HepG2 (cell line): ENCODE data around the gene KCNC2. TPM values are rescaled to one million over a fixed set of nuclear protein-coding genes. Genes with fewer than 3 reads are reported as not detected.

Source experiments
- ATAC-seq: fragments of 200-7000 bp; cut with Tn5 transposase; 3 replicates; pipeline ENCODE4 v1.9.1; 2020; ENCODE audit warnings: mild to moderate bottlenecking, moderate library complexity
- BruUV-seq: library from RNA; stranded (reverse); fragments of 400-500 nt; replicated peaks from 2 replicates; lab custom pipeline; 2021; lab: Mats Ljungman, UMichigan
- CTCF ChIA-PET: fragments of 300-600 bp; formaldehyde crosslinking; extraction: SDS; loops from one replicate; lab custom pipeline; 2021; ENCODE audit warnings: low total read pairs, inconsistent platforms, low intra/inter-chr PET ratio; lab: Yijun Ruan, JAX
- POLR2A ChIA-PET: fragments of 350-600 bp; sonication (Branson Sonifier 250); formaldehyde crosslinking; loops from one replicate; lab custom pipeline; 2020; ENCODE audit warnings: antibody characterized with exemption, inconsistent platforms; lab: Yijun Ruan, JAX
- DNase-seq: peaks from one replicate; pipeline ENCODE4 v3.0.0-alpha.2; 2015; ENCODE audit warnings: low spot score
- FAIRE-seq: peaks from 3 replicates; lab custom pipeline; 2011; peaks lifted over from hg19 to GRCh38; lab: Jason Lieb, UNC
- H2AFZ ChIP-seq: one replicate; pipeline ENCODE4 v1.6.1; 2011; ENCODE audit warnings: low read length, inconsistent platforms
- H3K27ac ChIP-seq: fragments of 300-600 bp; 3 replicates; pipeline ENCODE4 v1.8.0; 2011; ENCODE audit warnings: mixed run types, mild to moderate bottlenecking, mixed read lengths, low read length, inconsistent platforms; ENCODE audit not compliant: insufficient read depth; ENCODE audit errors: extremely low read length
- H3K27me3 ChIP-seq, 2 experiments: fragments of 200-600 bp in 1 of 2; 2 replicates in 1 of 2; 3 replicates in 1 of 2; pipeline versions ENCODE4 v1.6.0 to v1.8.0; 2011; ENCODE audit warnings: low read length in 2 of 2, mild to moderate bottlenecking in 2 of 2, moderate library complexity in 2 of 2, inconsistent platforms in 1 of 2; ENCODE audit not compliant: insufficient read depth in 2 of 2, control insufficient read depth in 1 of 2
- H3K36me3 ChIP-seq, 2 experiments: fragments of 200-600 bp in 1 of 2; replicated peaks in 1 of 2; 2 replicates in 1 of 2; 3 replicates in 1 of 2; pipeline versions ENCODE4 v1.5.1 to v1.8.0; 2011; ENCODE audit warnings: low read length in 2 of 2, inconsistent platforms in 1 of 2; ENCODE audit not compliant: insufficient read depth in 2 of 2, control insufficient read depth in 1 of 2
- H3K4me1 ChIP-seq: 2 replicates; pipeline ENCODE4 v1.5.1; 2012; ENCODE audit warnings: low read length, inconsistent platforms; ENCODE audit not compliant: insufficient read depth
- H3K4me2 ChIP-seq: 2 replicates; pipeline ENCODE4 v1.6.0; 2011; ENCODE audit warnings: low read depth, low read length, inconsistent platforms
- H3K4me3 ChIP-seq, 3 experiments: fragments of 200-600 bp in 1 of 3; sonication (generic), shearing (Covaris generic) in 1 of 3; replicated peaks in 1 of 3; 2 replicates each; pipeline ENCODE4 v1.5.1; 2011 to 2016; ENCODE audit warnings: low read length in 3 of 3, inconsistent platforms in 2 of 3, low read depth in 2 of 3, mild to moderate bottlenecking in 2 of 3, control low read depth in 1 of 3, mixed read lengths in 1 of 3; ENCODE audit not compliant: insufficient read depth in 1 of 3
- H3K79me2 ChIP-seq: one replicate; pipeline ENCODE4 v1.6.1; 2011; ENCODE audit warnings: low read length, inconsistent platforms; ENCODE audit not compliant: insufficient read depth
- H3K9ac ChIP-seq: 2 replicates; pipeline ENCODE4 v1.6.0; 2011; ENCODE audit warnings: mild to moderate bottlenecking, low read depth, low read length, inconsistent platforms; ENCODE audit not compliant: insufficient read depth
- H3K9me3 ChIP-seq: 2 replicates; pipeline ENCODE4 v1.5.1; 2012; ENCODE audit warnings: mild to moderate bottlenecking, low read length
- H4K20me1 ChIP-seq: 2 replicates; pipeline ENCODE4 v1.6.0; 2011; ENCODE audit warnings: inconsistent platforms, mild to moderate bottlenecking, low read length, moderate library complexity; ENCODE audit not compliant: insufficient read depth
- CREB1 ChIP-seq, 2 experiments: fragments of 450-650 bp in 1 of 2; IDR thresholded peaks; 2 replicates each; pipeline ENCODE4 v1.6.1; 2016 to 2017; ENCODE audit warnings: control low read depth in 1 of 2, mild to moderate bottlenecking in 1 of 2, missing compliant biosample characterization in 1 of 2, missing genetic modification characterization in 1 of 2
- KLF12 ChIP-seq: sonication (generic); formaldehyde crosslinking; IDR thresholded peaks from 2 replicates; pipeline ENCODE4 v1.4.0; 2020; ENCODE audit warnings: missing genetic modification reagents, borderline replicate concordance
- PCBP2 ChIP-seq: fragments of 200-400 bp; formaldehyde crosslinking; optimal IDR thresholded peaks from 2 replicates; pipeline ENCODE3; 2018; ENCODE audit warnings: low read length, low read depth; ENCODE audit not compliant: poor library complexity, severe bottlenecking
- POGZ ChIP-seq: sonication (generic); formaldehyde crosslinking; IDR thresholded peaks from 2 replicates; pipeline ENCODE4 v1.4.0; 2020; ENCODE audit warnings: mild to moderate bottlenecking, missing genetic modification reagents
- SOX6 ChIP-seq, 2 experiments: fragments of 450-650 bp in 1 of 2; sonication (generic) in 1 of 2; formaldehyde crosslinking in 1 of 2; IDR thresholded peaks; 2 replicates each; pipeline versions ENCODE4 v1.4.0 to v1.6.1; 2017 to 2020; ENCODE audit warnings: antibody characterized with exemption in 1 of 2, mild to moderate bottlenecking in 1 of 2, missing genetic modification reagents in 1 of 2
- THAP11 ChIP-seq: IDR thresholded peaks from 2 replicates; pipeline ENCODE4 v1.6.1; 2016; ENCODE audit warnings: missing biosample characterization, missing genetic modification reagents
- ZBED4 ChIP-seq: sonication (generic); formaldehyde crosslinking; IDR thresholded peaks from 2 replicates; pipeline ENCODE4 v1.4.0; 2020; ENCODE audit warnings: missing genetic modification reagents, borderline replicate concordance
- ZBTB38 ChIP-seq: sonication (generic); formaldehyde crosslinking; IDR thresholded peaks from 2 replicates; pipeline ENCODE4 v1.5.1; 2020; ENCODE audit warnings: mild to moderate bottlenecking, missing genetic modification reagents
- WGBS: methylation state at CpG from one replicate; pipeline ENCODE4 v1.1.6; 2017; ENCODE audit warnings: low lambda C conversion rate; 5-methylcytosine and 5-hydroxymethylcytosine counted together
- in situ Hi-C: cut with HindIII; loops from 2 replicates; pipeline ENCODE4 v1.10.0; 2017; ENCODE audit warnings: low pct_unique_long_range_greater_than_20kb; ENCODE audit not compliant: extremely low pct_ligation_motif_present
- intact Hi-C: fragments of 100-400 bp; cut with micrococcal nuclease; formaldehyde crosslinking; loops from one replicate; pipeline ENCODE4 v1.10.0; 2022; ENCODE audit not compliant: unreplicated experiment
- polyA plus RNA-seq, 8 experiments: library from polyadenylated mRNA; depleted of rRNA in 3 of 8; stranded (reverse) in 7 of 8; unstranded in 1 of 8; fragments of >200 nt; fragmentation: Illumina TruSeq in 4 of 8; extraction: Trizol in 4 of 8; gene quantifications; 2 replicates each; pipeline versions ENCODE4 v1.2.1 to v1.2.3, GENCODE V29; 2011 to 2016; ENCODE audit warnings: low read depth in 4 of 8, missing spikeins in 1 of 8, mixed read lengths in 1 of 8; ENCODE audit not compliant: insufficient read depth in 1 of 8
- total RNA-seq, 5 experiments: library from RNA; depleted of rRNA; stranded (reverse); fragments of >200 nt; fragmentation: Illumina TruSeq; extraction: Trizol; gene quantifications; 2 replicates each; pipeline ENCODE4 v1.2.3, GENCODE V29; 2016; ENCODE audit warnings: low read depth in 1 of 5
- TF ChIP-seq, protein P1 (sequence below): sonication (generic); formaldehyde crosslinking; IDR thresholded peaks from 2 replicates; pipeline ENCODE4 v1.8.0; 2022; ENCODE audit warnings: missing genetic modification reagents, mild to moderate bottlenecking, moderate library complexity, borderline replicate concordance

KCNC2 gene
- total and polyA plus RNA-seq, 2 of the 13 experiments (the other 11 are each of a cell fraction or from before 2014, with no cell fraction given), result not detected

DNA sequence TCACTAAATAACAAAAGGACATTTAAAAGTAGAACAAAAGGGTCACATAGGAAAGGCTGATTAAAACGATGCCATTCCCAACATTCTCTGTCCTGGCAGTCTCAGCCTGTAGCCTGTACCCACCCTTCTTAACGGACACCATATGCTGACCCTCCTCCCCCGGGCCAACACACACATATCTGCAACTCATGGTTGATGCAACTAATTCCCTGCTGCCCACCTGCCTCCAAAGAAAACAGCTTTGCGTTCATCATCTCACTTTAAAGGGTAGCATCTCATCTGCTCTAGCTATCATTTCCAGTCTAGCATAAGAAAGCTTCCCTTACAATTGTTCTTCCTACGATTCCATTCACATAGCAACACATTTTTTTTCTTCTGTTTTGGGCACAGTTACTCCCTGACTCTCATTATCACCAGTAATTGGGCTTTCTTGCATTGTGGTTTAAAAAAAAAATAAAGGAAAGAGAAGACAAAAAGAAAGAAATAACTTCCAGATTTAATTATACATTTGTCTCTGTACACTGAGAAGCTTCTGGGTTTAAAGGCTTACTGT lies 92.9 kb downstream of the KCNC2 start:
- Histone ChIP-seq H3K4me3 (no peak overlapping the region), H3K79me2 (no peaks in the 10 kb centered on the region), H3K4me2 (no peak overlapping the region), H3K9me3 (no peaks in the 10 kb centered on the region), H3K27me3 (no peaks in the 10 kb centered on the region; a peak in 1 of 5 replicates), H3K9ac (no peak overlapping the region), H2AFZ (no peak overlapping the region), H3K4me1 (no peaks in the 10 kb centered on the region), H4K20me1 (no peaks in the 10 kb centered on the region), H3K27ac (no peak overlapping the region), H3K36me3 (no peaks in the 10 kb centered on the region)
- intact Hi-C loops (no loop called here), in situ Hi-C loops (no loop called here)
- no peak for ATAC-seq
- CTCF ChIA-PET, result no interaction called here
- POLR2A ChIA-PET, result no interaction called here
- TF ChIP-seq PCBP2 (no peak), POGZ (CRISPR knock-in tag) (no peak), CREB1 (IDR thresholded peaks at IDR 0.05) (no peak), CREB1 (CRISPR knock-in tag; IDR thresholded peaks at IDR 0.05) (no peak), ZBTB38 (no peak), SOX6 (IDR thresholded peaks at IDR 0.05) (no peak), SOX6 (CRISPR knock-in tag; IDR thresholded peaks at IDR 0.05) (no peak), THAP11 (no peak)
- no TSS peak for BruUV-seq
- DNase-seq, result no peak
- FAIRE-seq, result no peak
- 0% methylated on average over 5 of the region's 5 CpGs for WGBS

DNA sequence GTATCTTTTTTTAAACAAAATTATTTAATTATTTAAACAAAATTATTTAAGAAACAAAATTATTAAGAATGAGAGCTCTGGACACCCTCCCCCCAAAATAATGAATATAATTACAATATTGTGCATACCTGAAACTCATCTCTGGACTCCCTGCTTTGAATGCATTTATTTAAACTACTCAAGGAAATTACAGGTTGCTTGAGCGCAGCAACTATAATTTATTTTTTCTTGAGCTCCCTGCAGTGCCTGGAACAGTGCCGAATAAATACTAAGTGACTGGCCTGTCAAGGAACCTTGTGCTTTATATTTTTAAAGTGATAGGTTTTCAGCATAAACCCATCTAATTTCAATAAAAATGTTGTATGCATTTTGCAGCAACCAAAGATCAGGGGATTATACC lies 93.9 kb downstream of the KCNC2 start:
- in situ Hi-C loops (no loop called here), intact Hi-C loops (no loop called here)
- ATAC-seq (no peak), FAIRE-seq (no peak), DNase-seq (no peak)
- WGBS, result 35% methylated on average over 2 of the region's 2 CpGs
- no peaks in the 10 kb centered on the region; a peak in 1 of 5 replicates for H3K27me3 ChIP-seq
- H4K20me1 ChIP-seq, result no peaks in the 10 kb centered on the region
- no peaks in the 10 kb centered on the region for H3K9me3 ChIP-seq
- H3K4me2 ChIP-seq, result no peak overlapping the region
- no TSS peak for BruUV-seq
- H3K9ac ChIP-seq, result no peak overlapping the region
- POLR2A ChIA-PET, result no interaction called here
- no peaks in the 10 kb centered on the region for H3K79me2 ChIP-seq
- no peak overlapping the region for H2AFZ ChIP-seq
- no peaks in the 10 kb centered on the region for H3K36me3 ChIP-seq
- H3K27ac ChIP-seq, result no peak overlapping the region
- no peak overlapping the region for H3K4me3 ChIP-seq
- H3K4me1 ChIP-seq, result no peaks in the 10 kb centered on the region
- CTCF ChIA-PET, result no interaction called here
- TF ChIP-seq, protein P1, sequence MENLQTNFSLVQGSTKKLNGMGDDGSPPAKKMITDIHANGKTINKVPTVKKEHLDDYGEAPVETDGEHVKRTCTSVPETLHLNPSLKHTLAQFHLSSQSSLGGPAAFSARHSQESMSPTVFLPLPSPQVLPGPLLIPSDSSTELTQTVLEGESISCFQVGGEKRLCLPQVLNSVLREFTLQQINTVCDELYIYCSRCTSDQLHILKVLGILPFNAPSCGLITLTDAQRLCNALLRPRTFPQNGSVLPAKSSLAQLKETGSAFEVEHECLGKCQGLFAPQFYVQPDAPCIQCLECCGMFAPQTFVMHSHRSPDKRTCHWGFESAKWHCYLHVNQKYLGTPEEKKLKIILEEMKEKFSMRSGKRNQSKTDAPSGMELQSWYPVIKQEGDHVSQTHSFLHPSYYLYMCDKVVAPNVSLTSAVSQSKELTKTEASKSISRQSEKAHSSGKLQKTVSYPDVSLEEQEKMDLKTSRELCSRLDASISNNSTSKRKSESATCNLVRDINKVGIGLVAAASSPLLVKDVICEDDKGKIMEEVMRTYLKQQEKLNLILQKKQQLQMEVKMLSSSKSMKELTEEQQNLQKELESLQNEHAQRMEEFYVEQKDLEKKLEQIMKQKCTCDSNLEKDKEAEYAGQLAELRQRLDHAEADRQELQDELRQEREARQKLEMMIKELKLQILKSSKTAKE (CRISPR knock-in tag), result no peak
- no peak for TF ChIP-seq KLF12
- TF ChIP-seq ZBED4, result no peak
